Measurements from ENCODE around the gene FLYWCH1. TPM values are rescaled to one million over a fixed set of nuclear protein-coding genes. Genes with fewer than 3 reads are reported as not detected.

Gene FLYWCH1
- total RNA-seq, 1 experiment from 2014 or later, result 12.5 TPM

DNA sequence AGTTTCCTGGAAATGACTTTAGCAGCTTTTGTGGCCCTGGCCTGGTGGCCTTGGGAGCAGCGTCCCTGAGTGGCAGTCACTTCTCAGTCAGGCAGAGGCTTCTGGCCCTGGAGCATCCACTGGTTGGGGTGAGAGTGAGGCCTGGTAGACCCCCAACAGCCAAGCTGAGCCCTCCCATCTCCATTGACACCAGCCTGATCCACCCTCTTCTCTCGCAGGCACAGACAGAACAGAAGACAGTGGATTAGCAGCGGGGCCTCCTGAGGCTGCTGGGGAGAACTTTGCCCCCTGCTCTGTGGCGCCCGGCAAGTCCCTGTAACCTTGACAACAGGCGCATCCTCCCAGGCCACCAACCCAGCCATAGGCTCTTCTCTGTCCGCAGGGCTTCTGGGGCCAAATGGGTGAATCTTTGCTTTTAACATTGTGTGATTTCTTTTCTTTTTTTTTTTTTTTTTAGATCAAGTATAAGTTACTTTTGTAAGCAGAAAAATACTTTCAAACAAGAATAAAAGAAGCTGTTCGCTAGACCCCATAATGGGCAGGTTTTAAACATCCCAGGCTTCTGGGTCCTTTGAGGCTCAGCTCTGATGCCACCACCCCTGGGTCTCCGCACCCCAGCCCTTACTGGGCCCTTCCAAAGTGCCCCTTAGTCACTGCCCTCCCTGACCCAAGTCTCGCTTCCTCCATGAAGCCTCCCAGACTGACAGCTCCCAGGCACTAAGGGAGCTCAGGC lies 12.7 kb upstream of the FLYWCH1 start:
- Histone ChIP-seq H3K27ac (ENCODE audit: insufficient read length, low read depth, low read length) (no peak overlapping the region), H2BK15ac (ENCODE audit: low read depth, low read length) (no peak overlapping the region), H2AK5ac (ENCODE audit: insufficient read length, low read length) (no peak overlapping the region), H4K91ac (ENCODE audit: insufficient read length, low read depth, low read length) (no peak overlapping the region), H2BK20ac (ENCODE audit: low read depth, low read length, poor library complexity, severe bottlenecking) (no peak overlapping the region), H3K14ac (ENCODE audit: insufficient read depth, low read length) (no peak overlapping the region), H3T11ph (ENCODE audit: low read length) (no peak overlapping the region), H2BK12ac (ENCODE audit: insufficient read length, low read depth, low read length) (no peak overlapping the region), H2BK5ac (ENCODE audit: insufficient read length, low read length) (no peak overlapping the region), H3K9ac (ENCODE audit: extremely low read depth, insufficient read length, low read length) (no peak overlapping the region), H3K79me1 (ENCODE audit: insufficient read depth, low read depth, low read length, poor library complexity, severe bottlenecking) (no peaks in the 10 kb centered on the region), H3K9me3 (ENCODE audit: control insufficient read depth, low read depth, low read length) (no peaks in the 10 kb centered on the region), H3K23ac (ENCODE audit: insufficient read length, low read depth, low read length) (no peak overlapping the region), H3K4me1 (ENCODE audit: insufficient read depth, low read length) (no peaks in the 10 kb centered on the region), H4K5ac (ENCODE audit: insufficient read length, low read depth, low read length) (no peak overlapping the region), H3K79me2 (ENCODE audit: insufficient read depth, low read length) (no peaks in the 10 kb centered on the region), H3K23me2 (ENCODE audit: insufficient read length, low read depth, low read length, poor library complexity, severe bottlenecking) (peaks cover 3% of the 10 kb centered on the region), H2AFZ (ENCODE audit: low read length) (no peak overlapping the region), H3K4ac (ENCODE audit: low read depth, low read length) (no peak overlapping the region), H3K27me3 (ENCODE audit: insufficient read depth, low read length) (no peaks in the 10 kb centered on the region), H2BK120ac (ENCODE audit: low read depth, low read length, poor library complexity, severe bottlenecking) (no peak overlapping the region), H3K56ac (ENCODE audit: insufficient read length, low read depth, low read length) (no peak overlapping the region), H4K20me1 (ENCODE audit: control insufficient read depth, insufficient read depth, insufficient read length) (peaks cover 2% of the 10 kb centered on the region), H3K4me2 (ENCODE audit: insufficient read depth, insufficient read length, low read length) (no peak overlapping the region), H3K18ac (ENCODE audit: insufficient read length, low read depth, low read length) (no peak overlapping the region), H4K8ac (replicated peaks; ENCODE audit: insufficient read length, low read depth, low read length) (no peak overlapping the region)
- Mint-ChIP-seq H3K36me3 (ENCODE audit: insufficient read depth in 1 of 3, low read depth in 3 of 3) (peaks cover 0 to 2% (median 0%) of the 10 kb centered on the region in 3 experiments; a peak in 2 of 7 replicates), H3K4me3 (no peak overlapping the region), H3K9me3 (peaks cover 0 to 3% of the 10 kb centered on the region in 2 experiments; a peak in 1 of 5 replicates), H3K4me1 (peaks cover 3% of the 10 kb centered on the region in 2 experiments), H3K27me3 (ENCODE audit: low read depth) (no peaks in the 10 kb centered on the region; the same call in 1 of the 2 replicates), H3K27ac (no peak overlapping the region; a peak in 1 of 7 replicates)
- no peak for DNase-seq
- WGBS (ENCODE audit: extremely low coverage, insufficient read length, low lambda C conversion rate), result no CpG with 5 or more reads among the region's 10 CpGs
- TF ChIP-seq, protein P1, sequence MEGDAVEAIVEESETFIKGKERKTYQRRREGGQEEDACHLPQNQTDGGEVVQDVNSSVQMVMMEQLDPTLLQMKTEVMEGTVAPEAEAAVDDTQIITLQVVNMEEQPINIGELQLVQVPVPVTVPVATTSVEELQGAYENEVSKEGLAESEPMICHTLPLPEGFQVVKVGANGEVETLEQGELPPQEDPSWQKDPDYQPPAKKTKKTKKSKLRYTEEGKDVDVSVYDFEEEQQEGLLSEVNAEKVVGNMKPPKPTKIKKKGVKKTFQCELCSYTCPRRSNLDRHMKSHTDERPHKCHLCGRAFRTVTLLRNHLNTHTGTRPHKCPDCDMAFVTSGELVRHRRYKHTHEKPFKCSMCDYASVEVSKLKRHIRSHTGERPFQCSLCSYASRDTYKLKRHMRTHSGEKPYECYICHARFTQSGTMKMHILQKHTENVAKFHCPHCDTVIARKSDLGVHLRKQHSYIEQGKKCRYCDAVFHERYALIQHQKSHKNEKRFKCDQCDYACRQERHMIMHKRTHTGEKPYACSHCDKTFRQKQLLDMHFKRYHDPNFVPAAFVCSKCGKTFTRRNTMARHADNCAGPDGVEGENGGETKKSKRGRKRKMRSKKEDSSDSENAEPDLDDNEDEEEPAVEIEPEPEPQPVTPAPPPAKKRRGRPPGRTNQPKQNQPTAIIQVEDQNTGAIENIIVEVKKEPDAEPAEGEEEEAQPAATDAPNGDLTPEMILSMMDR (conservative IDR thresholded peaks at IDR 0.05), result no peak

Measured in H9 (cell line).